ENCODE data around the gene TPD52L3.

Gene TPD52L3

GRCh38 chr9:6328103-6328502 lies at the start of gene TPD52L3:
Gene TPD52L3, plus strand, starts transcription at chr9:6328375. Its CDS starts 221 bp downstream, at chr9:6328596.
- DNase-seq: no peak
- intact Hi-C loops (cut with DNase I): no loop called here

- intact Hi-C loops (cut with DNase I): no loop called here
Measured at GRCh38 chr9:6301858-6302257, 26.3 kb upstream of the TPD52L3 start.

GRCh38 chr9:6302417-6302816 lies 25.8 kb upstream of the TPD52L3 start:
- DNase-seq: no peak
- intact Hi-C loops (cut with DNase I): no loop called here

More at GRCh38 chr9:6301858-6302257, 26.3 kb upstream of the TPD52L3 start:
- DNase-seq: no peak

- intact Hi-C loops (cut with DNase I): no loop called here
- DNase-seq: no peak
Measured at GRCh38 chr9:6304232-6304631, 23.9 kb upstream of the TPD52L3 start.

GRCh38 chr9:6305954-6306563 lies 22.1 kb upstream of the TPD52L3 start:
- intact Hi-C loops (cut with DNase I): loop anchor here (2.0 to 5.0 kb wide), 4 partner anchors 109 to 509 kb away; no protein-coding TSS in a partner anchor
- no peak for DNase-seq

- intact Hi-C loops (cut with DNase I): loop anchor here (2.0 to 5.0 kb wide), 4 partner anchors 111 to 510 kb away; no protein-coding TSS in a partner anchor
- DNase-seq: no peak
Measured at GRCh38 chr9:6307551-6308096, 20.6 kb upstream of the TPD52L3 start.

GRCh38 chr9:6330958-6331634 lies 2.9 kb downstream of the TPD52L3 start:
- DNase-seq: no peak
- intact Hi-C loops (cut with DNase I): no loop called here

GRCh38 chr9:6334305-6334704 lies 6.1 kb downstream of the TPD52L3 start:
- intact Hi-C loops (cut with DNase I): no loop called here

GRCh38 chr9:6348766-6349165 lies 20.6 kb downstream of the TPD52L3 start:
- intact Hi-C loops (cut with DNase I): no loop called here
- no peak for DNase-seq

More at GRCh38 chr9:6334305-6334704, 6.1 kb downstream of the TPD52L3 start:
- no peak for DNase-seq

GRCh38 chr9:6351737-6352136 lies 23.6 kb downstream of the TPD52L3 start:
- DNase-seq: no peak
- intact Hi-C loops (cut with DNase I): no loop called here

- intact Hi-C loops (cut with DNase I): loop anchor here (1.0 kb wide), 2 partner anchors 214 to 313 kb away; no protein-coding TSS in a partner anchor
- peak in 1 of 10 donors; percentile 15 for DNase-seq
Measured at GRCh38 chr9:6354072-6354686, 26.0 kb downstream of the TPD52L3 start.

- no peak for DNase-seq
- intact Hi-C loops (cut with DNase I): no loop called here
Measured at GRCh38 chr9:6355728-6356127, 27.6 kb downstream of the TPD52L3 start.

GRCh38 chr9:6356441-6356840 lies 28.3 kb downstream of the TPD52L3 start:
- intact Hi-C loops (cut with DNase I): no loop called here

GRCh38 chr9:6356904-6357303 lies 28.7 kb downstream of the TPD52L3 start:
- no peak for DNase-seq
- intact Hi-C loops (cut with DNase I): no loop called here

More at GRCh38 chr9:6356441-6356840, 28.3 kb downstream of the TPD52L3 start:
- DNase-seq: no peak

- DNase-seq: no peak
- intact Hi-C loops (cut with DNase I): no loop called here
Measured at GRCh38 chr9:6367128-6367890, 39.1 kb downstream of the TPD52L3 start.

- intact Hi-C loops (cut with DNase I): no loop called here
- no peak for DNase-seq
Measured at GRCh38 chr9:6368831-6369230, 40.7 kb downstream of the TPD52L3 start.

All from posterior cingulate gyrus (tissue), 11 donors.